Glutamatergic neuron (in vitro differentiated cells): Measurements from ENCODE around the gene IMP4. TPM values are rescaled to one million over a fixed set of nuclear protein-coding genes. Genes with fewer than 3 reads are reported as not detected.

Experiments used
- DNase-seq: peaks from one replicate; pipeline ENCODE4 v3.0.0; 2022
- H3K27ac Mint-ChIP-seq: one replicate; pipeline ENCODE4 v1.8.0; 2020; ENCODE audit warnings: mild to moderate bottlenecking, mixed read lengths, inconsistent platforms; ENCODE audit not compliant: unreplicated experiment
- H3K27me3 Mint-ChIP-seq: one replicate; pipeline ENCODE4 v1.8.0; 2020; ENCODE audit warnings: mild to moderate bottlenecking, moderate library complexity, mixed read lengths, inconsistent platforms; ENCODE audit not compliant: unreplicated experiment
- H3K36me3 Mint-ChIP-seq: one replicate; pipeline ENCODE4 v1.8.0; 2020; ENCODE audit warnings: mild to moderate bottlenecking, mixed read lengths, inconsistent platforms; ENCODE audit not compliant: unreplicated experiment
- H3K4me1 Mint-ChIP-seq: one replicate; pipeline ENCODE4 v1.8.0; 2020; ENCODE audit warnings: mild to moderate bottlenecking, low read depth, mixed read lengths, inconsistent platforms; ENCODE audit not compliant: unreplicated experiment
- H3K4me3 Mint-ChIP-seq: one replicate; pipeline ENCODE4 v1.8.0; 2020; ENCODE audit warnings: mild to moderate bottlenecking, mixed read lengths, inconsistent platforms; ENCODE audit not compliant: unreplicated experiment
- H3K9me3 Mint-ChIP-seq: one replicate; pipeline ENCODE4 v1.8.0; 2020; ENCODE audit warnings: mild to moderate bottlenecking, moderate library complexity, mixed read lengths, inconsistent platforms; ENCODE audit not compliant: unreplicated experiment
- total RNA-seq: library from RNA; stranded (reverse); fragmentation: NEBNext Ultra II Directional; extraction: Animal tissue kit (Norgen Biotek cat#: 25700); gene quantifications from one replicate; pipeline ENCODE4 v1.2.1, GENCODE V29; 2021; ENCODE audit not compliant: unreplicated experiment
- TF ChIP-seq, protein P1 (sequence below): fragments of 200-600 bp; sonication (generic); IDR thresholded peaks from one replicate; pipeline ENCODE4 v1.5.0; 2021; ENCODE audit not compliant: partially characterized antibody, unreplicated experiment

The IMP4 gene
- total RNA-seq, 1 donor from 2014 or later, result 48.3 TPM

DNA sequence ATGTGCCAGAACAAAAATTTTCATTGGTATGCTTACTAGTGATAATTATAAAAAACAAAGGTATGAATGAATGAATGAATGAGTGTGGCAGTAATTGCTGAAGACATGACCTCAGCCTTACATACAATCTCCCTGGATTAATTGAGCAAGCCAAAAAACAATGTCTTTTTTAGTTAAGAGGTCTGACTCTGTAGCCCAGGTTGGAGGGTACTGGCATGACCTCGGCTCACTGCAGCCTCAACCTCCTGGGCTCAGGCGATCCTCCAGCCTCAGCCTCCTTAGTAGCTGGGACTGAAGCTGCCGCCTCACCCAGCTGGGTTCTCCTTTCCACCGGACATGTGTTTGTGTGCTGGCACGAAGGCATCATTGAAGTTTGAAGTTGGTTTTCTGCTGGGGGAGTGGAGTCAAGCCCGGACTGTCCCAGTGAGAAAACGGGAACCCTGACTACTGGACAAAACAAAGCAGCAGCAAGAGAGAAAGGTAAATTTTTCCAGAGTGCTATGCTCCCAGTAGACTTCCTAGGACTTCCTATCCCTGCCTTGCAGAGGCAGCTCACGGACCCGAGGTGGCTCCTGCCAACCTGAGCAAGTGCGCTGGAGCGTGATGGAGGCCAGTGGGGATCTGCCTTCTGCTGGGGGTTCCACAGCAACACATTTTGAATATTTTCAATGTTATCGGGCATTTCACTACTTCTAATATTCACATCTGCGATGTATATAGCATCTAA is 6.4 kb upstream of the IMP4 start:
- no peak for DNase-seq
- Mint-ChIP-seq H3K27me3 (peaks cover 18% of the 10 kb centered on the region), H3K27ac (peak overlapping the region; percentile 94), H3K4me1 (peaks cover 11% of the 10 kb centered on the region), H3K36me3 (peaks cover 4% of the 10 kb centered on the region), H3K9me3 (peaks cover 20% of the 10 kb centered on the region), H3K4me3 (peak overlapping the region; percentile 87)
- TF ChIP-seq, protein P1, sequence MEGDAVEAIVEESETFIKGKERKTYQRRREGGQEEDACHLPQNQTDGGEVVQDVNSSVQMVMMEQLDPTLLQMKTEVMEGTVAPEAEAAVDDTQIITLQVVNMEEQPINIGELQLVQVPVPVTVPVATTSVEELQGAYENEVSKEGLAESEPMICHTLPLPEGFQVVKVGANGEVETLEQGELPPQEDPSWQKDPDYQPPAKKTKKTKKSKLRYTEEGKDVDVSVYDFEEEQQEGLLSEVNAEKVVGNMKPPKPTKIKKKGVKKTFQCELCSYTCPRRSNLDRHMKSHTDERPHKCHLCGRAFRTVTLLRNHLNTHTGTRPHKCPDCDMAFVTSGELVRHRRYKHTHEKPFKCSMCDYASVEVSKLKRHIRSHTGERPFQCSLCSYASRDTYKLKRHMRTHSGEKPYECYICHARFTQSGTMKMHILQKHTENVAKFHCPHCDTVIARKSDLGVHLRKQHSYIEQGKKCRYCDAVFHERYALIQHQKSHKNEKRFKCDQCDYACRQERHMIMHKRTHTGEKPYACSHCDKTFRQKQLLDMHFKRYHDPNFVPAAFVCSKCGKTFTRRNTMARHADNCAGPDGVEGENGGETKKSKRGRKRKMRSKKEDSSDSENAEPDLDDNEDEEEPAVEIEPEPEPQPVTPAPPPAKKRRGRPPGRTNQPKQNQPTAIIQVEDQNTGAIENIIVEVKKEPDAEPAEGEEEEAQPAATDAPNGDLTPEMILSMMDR, result no peak

DNA sequence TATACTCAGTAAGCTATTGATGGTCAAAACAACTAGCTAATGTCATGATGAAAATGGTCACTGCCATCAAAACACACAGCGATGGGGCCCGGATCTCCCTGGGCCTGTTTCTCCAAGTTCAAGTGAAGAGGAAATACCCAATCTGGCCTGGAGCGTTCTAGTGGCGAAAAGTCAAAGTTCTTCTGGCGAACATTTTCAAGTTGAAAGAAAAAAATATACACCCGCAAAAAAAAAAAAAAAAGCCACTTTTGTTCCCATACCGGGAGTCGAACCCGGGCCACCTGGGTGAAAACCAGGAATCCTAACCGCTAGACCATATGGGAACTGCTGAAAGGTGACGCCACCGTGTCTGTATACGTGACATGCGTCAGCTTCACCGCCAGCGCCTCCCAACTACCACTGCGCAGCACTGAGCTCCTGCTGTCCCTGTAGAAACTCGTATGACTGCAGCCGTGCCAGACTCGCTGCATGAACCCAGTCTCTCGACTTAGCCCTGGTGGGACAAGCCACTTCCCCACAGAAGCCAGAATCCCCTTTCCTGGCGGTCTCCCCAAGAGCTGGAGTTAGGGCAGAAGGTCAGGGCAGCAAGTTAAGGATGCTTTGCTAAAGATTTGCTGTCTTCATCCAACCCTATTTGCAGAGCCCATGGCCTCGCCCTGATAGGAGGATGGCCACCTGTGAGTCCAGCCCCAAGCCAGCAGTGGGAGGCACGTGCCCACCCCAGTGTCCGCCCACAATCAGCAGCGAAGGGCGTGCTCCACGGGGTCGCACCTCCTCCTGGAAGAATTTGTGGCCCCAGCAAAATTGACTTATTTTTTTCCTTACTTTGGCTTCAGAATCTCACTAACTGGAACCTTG is 5.6 kb upstream of the IMP4 start:
- H3K36me3 Mint-ChIP-seq, result peaks cover 5% of the 10 kb centered on the region
- peak overlapping the region; percentile 87 for H3K4me3 Mint-ChIP-seq
- H3K9me3 Mint-ChIP-seq, result peaks cover 21% of the 10 kb centered on the region
- peaks cover 13% of the 10 kb centered on the region for H3K4me1 Mint-ChIP-seq
- peaks cover 17% of the 10 kb centered on the region for H3K27me3 Mint-ChIP-seq
- peak; percentile 89 for DNase-seq
- peak overlapping the region; percentile 94 for H3K27ac Mint-ChIP-seq
- TF ChIP-seq, protein P1, result no peak

DNA sequence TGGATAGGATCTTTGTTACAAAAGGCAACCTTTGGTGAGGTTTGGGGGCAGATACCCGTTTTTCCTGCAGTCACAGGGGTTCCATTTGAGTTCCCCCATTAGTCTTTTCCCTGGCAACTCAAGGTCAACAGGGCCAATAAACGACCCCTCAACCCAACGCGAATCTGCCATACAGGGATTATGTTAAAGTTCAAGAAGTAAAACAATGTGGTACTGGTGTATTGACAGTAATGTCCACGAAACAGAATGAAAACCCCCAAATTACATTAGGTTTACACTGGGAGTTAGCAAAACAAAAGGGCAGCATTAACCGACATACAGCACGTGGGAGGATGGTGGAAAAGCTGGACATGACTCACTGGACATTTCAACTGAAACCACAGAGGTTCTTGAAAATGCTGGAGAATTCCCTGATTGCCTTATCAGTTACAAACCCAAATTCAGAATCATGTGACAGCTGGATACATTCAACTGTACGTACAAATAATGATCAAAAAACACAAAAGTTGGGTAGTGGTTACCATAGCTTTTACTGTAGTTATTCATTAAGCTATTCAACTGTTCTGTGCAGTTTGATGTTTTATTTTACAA is 4.9 kb upstream of the IMP4 start:
- Mint-ChIP-seq H3K27ac (peak overlapping the region; percentile 94), H3K9me3 (peaks cover 27% of the 10 kb centered on the region), H3K4me1 (peaks cover 13% of the 10 kb centered on the region), H3K36me3 (peaks cover 5% of the 10 kb centered on the region), H3K27me3 (peaks cover 21% of the 10 kb centered on the region), H3K4me3 (peak overlapping the region; percentile 87)
- no peak for DNase-seq
- TF ChIP-seq, protein P1, result no peak

DNA sequence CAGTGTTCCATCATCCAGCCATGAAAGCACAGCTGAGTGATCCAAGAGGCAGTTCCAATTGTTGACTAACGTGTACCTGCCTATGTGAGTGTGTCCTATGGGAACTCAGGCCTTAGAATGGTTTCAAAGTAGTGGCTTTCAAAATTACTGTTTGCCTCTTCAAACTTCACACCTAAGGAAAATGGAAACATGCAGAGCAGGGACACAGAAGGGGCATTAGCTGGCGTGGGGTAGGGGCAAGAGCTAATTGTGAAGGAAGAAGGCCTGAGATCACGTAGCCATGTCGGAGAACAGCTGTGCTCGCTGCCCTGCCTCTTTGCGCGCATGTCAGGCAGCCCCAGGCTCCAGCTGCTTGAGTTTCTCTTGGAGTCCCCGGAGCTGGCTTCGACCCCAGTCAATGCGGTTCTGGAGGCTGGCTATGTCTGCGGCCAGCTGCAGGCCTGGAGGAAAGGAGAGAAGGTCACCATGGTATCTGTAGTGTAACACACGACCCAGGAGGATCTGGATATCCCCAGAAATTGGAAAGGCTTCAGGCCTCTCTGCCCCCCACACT is 3.8 kb upstream of the IMP4 start:
- Mint-ChIP-seq H3K9me3 (peaks cover 27% of the 10 kb centered on the region), H3K4me3 (no peak overlapping the region), H3K27me3 (peaks cover 21% of the 10 kb centered on the region), H3K4me1 (peaks cover 15% of the 10 kb centered on the region), H3K36me3 (peaks cover 5% of the 10 kb centered on the region), H3K27ac (no peak overlapping the region)
- DNase-seq, result no peak
- TF ChIP-seq, protein P1, result no peak
